T-cell (primary cell): ENCODE results near the gene TBC1D16. TPM values are rescaled to one million over a fixed set of nuclear protein-coding genes. Genes with fewer than 3 reads are reported as not detected.
"Not testable (repeated sequence)": the region's sequence is repeated elsewhere in the genome, so short reads cannot be mapped to it uniquely, and the experiment has no call there.

ENCODE experiments used
- ATAC-seq, 4 experiments: fragments of 200-7000 bp in 3 of 4; fragments of 150-1000 bp in 1 of 4; cut with Tn5 transposase; replicated peaks in 1 of 4; 1 replicate in 3 of 4; 2 replicates in 1 of 4; pipeline ENCODE4 v1.10.0; 2021; ENCODE audit warnings: moderate library complexity in 3 of 4, mild to moderate bottlenecking in 2 of 4, moderate number of reproducible peaks in 1 of 4
- CTCF ChIA-PET, 2 donors: fragments of 300-600 bp; sonication (Branson Sonifier 250); formaldehyde crosslinking; loops; one replicate each; lab custom pipeline; 2022; ENCODE audit warnings: antibody characterized with exemption in 2 of 2; lab: Charles Lee
- POLR2A ChIA-PET, 2 donors: fragments of 300-600 bp; sonication (Branson Sonifier 250); formaldehyde crosslinking; loops; one replicate each; lab custom pipeline; 2022; ENCODE audit warnings: antibody characterized with exemption in 2 of 2; lab: Charles Lee
- DNase-seq, 35 experiments: peaks; one replicate each; pipeline versions ENCODE4 v3.0.0 to v3.0.0-alpha.2; 2013 to 2023
- H3K27ac ChIP-seq: one replicate; pipeline ENCODE4 v1.5.1; 2013; ENCODE audit warnings: low read length
- H3K27me3 ChIP-seq, 2 experiments: replicated peaks in 1 of 2; 1 replicate in 1 of 2; 2 replicates in 1 of 2; pipeline versions ENCODE4 v1.6.1 to v1.7.0; 2013; ENCODE audit warnings: low read length in 1 of 2, mixed read lengths in 1 of 2; ENCODE audit not compliant: control insufficient read depth in 2 of 2, insufficient read depth in 2 of 2; ENCODE audit errors: extremely low read depth in 1 of 2
- H3K36me3 ChIP-seq, 2 donors: 1 replicate in 1 of 2; 2 replicates in 1 of 2; pipeline versions ENCODE4 v1.6.1 to v1.7.0; 2013; ENCODE audit warnings: low read length in 1 of 2; ENCODE audit not compliant: control insufficient read depth in 2 of 2, insufficient read depth in 1 of 2; ENCODE audit errors: extremely low read depth in 1 of 2
- H3K4me1 ChIP-seq, 2 experiments: 1 replicate in 1 of 2; 2 replicates in 1 of 2; pipeline versions ENCODE4 v1.6.1 to v1.7.0; 2013; ENCODE audit warnings: low read length in 2 of 2, mixed read lengths in 1 of 2; ENCODE audit not compliant: insufficient read depth in 2 of 2, control insufficient read depth in 1 of 2; ENCODE audit errors: extremely low read depth in 1 of 2
- H3K4me3 ChIP-seq, 2 donors: 1 replicate in 1 of 2; 2 replicates in 1 of 2; pipeline versions ENCODE4 v1.5.1 to v1.7.0; 2013; ENCODE audit warnings: mild to moderate bottlenecking in 2 of 2, low read length in 1 of 2, moderate library complexity in 1 of 2; ENCODE audit not compliant: control insufficient read depth in 1 of 2; ENCODE audit errors: extremely low read depth in 1 of 2
- H3K9me3 ChIP-seq: 2 replicates; pipeline ENCODE4 v1.7.0; 2013
- H3K27ac Mint-ChIP-seq, 2 donors: one replicate each; pipeline ENCODE4 v1.8.0; 2020 to 2021; ENCODE audit warnings: mild to moderate bottlenecking in 2 of 2, mixed read lengths in 2 of 2
- H3K27me3 Mint-ChIP-seq, 2 donors: one replicate each; pipeline ENCODE4 v1.8.0; 2021 to 2022; ENCODE audit warnings: mixed read lengths in 2 of 2
- H3K36me3 Mint-ChIP-seq: one replicate; pipeline ENCODE4 v1.8.0; 2021; ENCODE audit warnings: mixed read lengths
- H3K4me1 Mint-ChIP-seq, 3 donors: one replicate each; pipeline ENCODE4 v1.8.0; 2020 to 2022; ENCODE audit warnings: mixed read lengths in 3 of 3, mild to moderate bottlenecking in 1 of 3
- H3K4me3 Mint-ChIP-seq, 3 donors: one replicate each; pipeline ENCODE4 v1.8.0; 2020 to 2022; ENCODE audit warnings: mild to moderate bottlenecking in 3 of 3, mixed read lengths in 3 of 3, moderate library complexity in 3 of 3
- H3K9me3 Mint-ChIP-seq, 3 donors: one replicate each; pipeline ENCODE4 v1.8.0; 2020 to 2022; ENCODE audit warnings: mixed read lengths in 3 of 3
- WGBS: methylation state at CpG from one replicate; pipeline ENCODE4 v1.1.5; 2013; ENCODE audit warnings: missing lambda C conversion rate; ENCODE audit not compliant: insufficient coverage; 5-methylcytosine and 5-hydroxymethylcytosine counted together
- total RNA-seq, 35 experiments: library from RNA in 6 of 35; stranded (reverse) in 6 of 35; fragments of 120-200 nt in 1 of 35; gene quantifications; one replicate each; pipeline versions ENCODE4 v1.2.1 to v1.2.4 and lab custom pipeline; 2013 to 2026

Gene TBC1D16
- total RNA-seq, 5 donors from 2014 or later (not counting 1 experiment from before 2014, with no cell fraction given) = 1.9 to 6.1 (median 3.4) TPM

DNA sequence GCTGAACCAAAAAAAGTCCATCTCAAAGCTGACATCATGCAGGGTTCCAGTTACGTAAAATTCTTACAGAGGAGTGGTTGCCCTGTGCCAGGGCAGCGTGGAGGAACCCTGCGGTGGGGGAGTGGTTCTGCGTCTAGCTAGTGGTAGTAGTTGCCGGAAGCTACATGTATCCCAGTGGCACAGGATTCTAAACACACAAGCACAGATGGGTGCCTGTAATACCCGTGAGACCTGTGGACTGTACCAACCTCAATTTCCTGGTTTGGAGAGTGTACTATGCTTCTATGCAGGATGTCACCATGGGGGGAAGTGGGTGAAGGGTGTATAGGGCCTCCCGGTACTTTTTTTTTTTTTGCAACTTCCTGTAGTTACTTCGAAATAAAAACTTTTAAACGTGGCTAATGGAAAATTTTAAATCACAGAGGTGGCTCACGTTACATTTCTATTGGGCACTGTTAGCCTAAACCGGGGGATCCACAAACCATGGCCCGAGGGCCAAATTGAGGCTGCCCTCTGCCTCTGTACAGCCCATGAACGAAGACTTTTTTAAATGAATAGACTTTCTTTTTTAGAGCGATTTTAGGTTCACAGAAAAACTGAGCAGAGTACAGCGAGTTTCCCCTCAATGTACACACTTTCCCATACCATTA, 38.5 kb downstream of the TBC1D16 start:
- CTCF ChIA-PET = interaction anchor here (0.7 to 2.2 kb wide), 7 partner anchors 8 to 296 kb away, joined by 3 to 15 read pairs (median 4); partner anchors contain the start of gene CBX4 (in 1 of the 2)
- peak overlapping the region; percentile 68 to 80 (median 75) for H3K4me3 Mint-ChIP-seq
- no peaks in the 10 kb centered on the region for H3K27me3 Mint-ChIP-seq
- peak; percentile 96 to 99 (median 99) for ATAC-seq
- H3K36me3 Mint-ChIP-seq = no peaks in the 10 kb centered on the region
- Histone ChIP-seq H3K9me3 (no peaks in the 10 kb centered on the region), H3K36me3 (no peaks in the 10 kb centered on the region), H3K27ac (peak overlapping the region; percentile 93), H3K27me3 (peaks cover 0 to 16% of the 10 kb centered on the region in 2 experiments), H3K4me1 (peaks cover 42 to 60% of the 10 kb centered on the region in 2 experiments), H3K4me3 (peak overlapping the region in 1 of 2 donors; percentile 42)
- no peaks in the 10 kb centered on the region for H3K9me3 Mint-ChIP-seq
- 0% methylated on average over 8 of the region's 15 CpGs for WGBS
- peak overlapping the region; percentile 95 to 99 for H3K27ac Mint-ChIP-seq
- H3K4me1 Mint-ChIP-seq = peaks cover 44 to 60% (median 48%) of the 10 kb centered on the region in 3 donors
- DNase-seq = peak; percentile 41 to 94 (median 86)
- POLR2A ChIA-PET = interaction anchor here (0.5 to 1.0 kb wide), 5 partner anchors 14 to 268 kb away, joined by 3 to 12 read pairs (median 3); no protein-coding TSS in a partner anchor

DNA sequence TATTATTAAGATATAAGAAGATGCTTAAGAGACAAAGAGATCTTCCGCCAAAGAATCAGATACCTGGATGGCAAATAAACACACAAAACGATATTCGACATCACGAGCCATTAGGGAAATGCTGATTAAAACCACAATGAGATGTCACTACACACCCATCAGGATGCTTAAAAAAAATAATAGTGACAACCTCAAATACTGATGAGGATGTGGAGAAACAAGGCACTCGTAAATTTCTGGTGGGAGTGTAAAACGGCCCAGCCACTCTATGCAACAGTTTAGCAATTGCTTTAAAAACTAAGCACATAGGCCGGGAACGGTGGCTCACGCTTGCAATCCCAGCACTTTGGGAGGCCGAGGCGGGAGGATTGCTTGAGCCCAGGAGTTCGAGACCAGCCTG, 39.4 kb downstream of the TBC1D16 start:
- H3K27me3 ChIP-seq = peaks cover 0 to 21% of the 10 kb centered on the region in 2 experiments
- no peaks in the 10 kb centered on the region for H3K9me3 ChIP-seq
- WGBS = 73% methylated on average over 4 of the region's 12 CpGs
- Mint-ChIP-seq H3K27me3 (no peaks in the 10 kb centered on the region), H3K4me3 (peak overlapping the region in 1 of 3 donors; percentile 80), H3K27ac (peak overlapping the region; percentile 95 to 99), H3K4me1 (peaks cover 46 to 62% (median 49%) of the 10 kb centered on the region in 3 donors), H3K9me3 (no peaks in the 10 kb centered on the region), H3K36me3 (no peaks in the 10 kb centered on the region)
- H3K36me3 ChIP-seq = no peaks in the 10 kb centered on the region
- peak in 1 of 35 experiments; percentile 35 for DNase-seq
- no peak for ATAC-seq
- CTCF ChIA-PET = interaction anchor here (0.9 to 2.2 kb wide), 5 partner anchors 9 to 157 kb away, joined by 3 to 15 read pairs (median 4); partner anchors contain the start of gene CBX4 (in 1 of the 2)
- POLR2A ChIA-PET = interaction anchor here (0.5 to 1.0 kb wide), 4 partner anchors 15 to 268 kb away, joined by 3 to 12 read pairs (median 3); no protein-coding TSS in a partner anchor
- peaks cover 42 to 67% of the 10 kb centered on the region in 2 experiments for H3K4me1 ChIP-seq
- peak overlapping the region; percentile 93 for H3K27ac ChIP-seq
- no peak overlapping the region for H3K4me3 ChIP-seq

DNA sequence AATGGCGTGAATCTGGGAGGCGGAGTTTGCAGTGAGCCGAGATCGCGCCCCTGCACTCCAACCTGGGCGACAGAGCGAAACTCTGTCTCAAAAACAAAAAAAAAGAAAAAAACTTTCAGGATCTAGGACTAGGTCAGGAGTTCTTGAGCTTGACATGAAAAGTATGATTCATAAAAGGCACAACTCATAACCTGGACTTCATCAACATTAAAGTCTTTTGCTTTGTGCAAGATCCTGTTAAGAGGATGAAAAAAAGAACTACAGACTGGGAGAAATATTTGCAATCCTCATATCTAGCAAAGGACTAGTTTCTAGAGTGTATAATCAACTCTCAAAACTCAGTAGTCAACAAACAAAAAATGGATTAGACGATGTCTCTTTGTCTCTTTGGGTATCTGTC, 40.0 kb downstream of the TBC1D16 start:
- Histone ChIP-seq H3K27me3 (peaks cover 0 to 27% of the 10 kb centered on the region in 2 experiments), H3K27ac (peak overlapping the region; percentile 93), H3K4me1 (peaks cover 42 to 72% of the 10 kb centered on the region in 2 experiments), H3K4me3 (no peak overlapping the region), H3K36me3 (no peaks in the 10 kb centered on the region), H3K9me3 (no peaks in the 10 kb centered on the region)
- ChIA-PET CTCF (no interaction called here), POLR2A (no interaction called here)
- no peaks in the 10 kb centered on the region for H3K27me3 Mint-ChIP-seq
- ATAC-seq (no peak), DNase-seq (no peak)
- 100% methylated on average over 2 of the region's 8 CpGs for WGBS
- peaks cover 49 to 64% (median 52%) of the 10 kb centered on the region in 3 donors for H3K4me1 Mint-ChIP-seq
- H3K9me3 Mint-ChIP-seq = no peaks in the 10 kb centered on the region
- H3K36me3 Mint-ChIP-seq = no peaks in the 10 kb centered on the region
- peak overlapping the region in 1 of 3 donors; percentile 80 for H3K4me3 Mint-ChIP-seq
- H3K27ac Mint-ChIP-seq = peak overlapping the region; percentile 66 to 99

- no peak overlapping the region for H3K4me3 Mint-ChIP-seq
- no peaks in the 10 kb centered on the region for H3K36me3 Mint-ChIP-seq
- Histone ChIP-seq H3K36me3 (no peaks in the 10 kb centered on the region), H3K27me3 (peaks cover 0 to 31% of the 10 kb centered on the region in 2 experiments), H3K27ac (no peak overlapping the region), H3K4me3 (no peak overlapping the region), H3K9me3 (no peaks in the 10 kb centered on the region), H3K4me1 (peaks cover 42 to 68% of the 10 kb centered on the region in 2 experiments)
- no peak overlapping the region for H3K27ac Mint-ChIP-seq
- ATAC-seq = no peak
- ChIA-PET POLR2A (no interaction called here), CTCF (interaction anchor here in 1 of 2 donors (0.6 kb wide), 2 partner anchors 155 to 1808 kb away, joined by 4 to 5 read pairs; partner anchors contain the start of genes AFMID, CBX4 and TK1)
- H3K4me1 Mint-ChIP-seq = peaks cover 49 to 62% (median 53%) of the 10 kb centered on the region in 3 donors
- H3K27me3 Mint-ChIP-seq = no peaks in the 10 kb centered on the region
- DNase-seq = no peak
- WGBS = 97% methylated on average over 13 of the region's 13 CpGs
- no peaks in the 10 kb centered on the region for H3K9me3 Mint-ChIP-seq
These were observed 41.1 kb downstream of the TBC1D16 start for GRCh38 chr17:79994602-79995001.

- H3K9me3 ChIP-seq, H3K27ac Mint-ChIP-seq, H3K9me3 Mint-ChIP-seq, H3K27ac ChIP-seq, H3K36me3 Mint-ChIP-seq, POLR2A ChIA-PET, H3K27me3 Mint-ChIP-seq, DNase-seq, H3K4me3 ChIP-seq, ATAC-seq, H3K36me3 ChIP-seq: not testable (repeated sequence)
- H3K4me1 ChIP-seq = peaks cover 42 to 68% of the 10 kb centered on the region in 2 experiments
- H3K4me3 Mint-ChIP-seq = peak overlapping the region in 1 of 3 donors; percentile 87
- WGBS = no CpG with 5 or more reads among the region's 4 CpGs
- peaks cover 0 to 32% of the 10 kb centered on the region in 2 experiments for H3K27me3 ChIP-seq
- peaks cover 49 to 61% (median 53%) of the 10 kb centered on the region in 3 donors for H3K4me1 Mint-ChIP-seq
- CTCF ChIA-PET = interaction anchor here in 1 of 2 donors (0.6 kb wide), 2 partner anchors 155 to 1807 kb away, joined by 4 to 5 read pairs; partner anchors contain the start of genes AFMID, CBX4 and TK1
These were observed 41.5 kb downstream of the TBC1D16 start for GRCh38 chr17:79994228-79994569.
